ENCODE results near the gene MSANTD3. TPM values are rescaled to one million over a fixed set of nuclear protein-coding genes. Genes with fewer than 3 reads are reported as not detected.

The MSANTD3 gene
- total RNA-seq, 1 experiment from 2014 or later, result 30.2 TPM

GRCh38 chr9:100406962-100407361, 20.0 kb upstream of the MSANTD3 start:
- Mint-ChIP-seq H3K9me3 (peaks cover 29% of the 10 kb centered on the region), H3K27ac (no peak overlapping the region), H3K4me1 (peaks cover 10% of the 10 kb centered on the region), H3K36me3 (peaks cover 12% of the 10 kb centered on the region), H3K27me3 (ENCODE audit: low read depth) (peaks cover 7% of the 10 kb centered on the region), H3K4me3 (no peak overlapping the region)
- no peak for TF ChIP-seq ZSCAN18 (CRISPR knock-in tag; IDR thresholded peaks at IDR 0.05)
- TF ChIP-seq USF2 (CRISPR knock-in tag; IDR thresholded peaks at IDR 0.05), result no peak
- no peak for TF ChIP-seq ERG (CRISPR knock-in tag; IDR thresholded peaks at IDR 0.05)
- TF ChIP-seq ZNF671 (CRISPR knock-in tag; IDR thresholded peaks at IDR 0.05), result no peak
- no peak for TF ChIP-seq AR (CRISPR knock-in tag; IDR thresholded peaks at IDR 0.05)
- TF ChIP-seq CREM (CRISPR knock-in tag; IDR thresholded peaks at IDR 0.05), result no peak
- no peak for TF ChIP-seq ZNF532 (CRISPR knock-in tag; IDR thresholded peaks at IDR 0.05; ENCODE audit: borderline replicate concordance)
- no peak for TF ChIP-seq CTCF (IDR thresholded peaks at IDR 0.05)
- TF ChIP-seq TP53 (CRISPR knock-in tag; IDR thresholded peaks at IDR 0.05), result no peak
- TF ChIP-seq ATF1 (CRISPR knock-in tag; IDR thresholded peaks at IDR 0.05), result no peak
- TF ChIP-seq TCF7 (CRISPR knock-in tag; IDR thresholded peaks at IDR 0.05; ENCODE audit: low read depth), result no peak
- no peak for TF ChIP-seq OVOL2 (CRISPR knock-in tag; IDR thresholded peaks at IDR 0.05; ENCODE audit: borderline replicate concordance)
- TF ChIP-seq PRRX2 (CRISPR knock-in tag; IDR thresholded peaks at IDR 0.05), result no peak
- no peak for TF ChIP-seq JUN (CRISPR knock-in tag; IDR thresholded peaks at IDR 0.05)
- no peak for TF ChIP-seq FOXP4 (CRISPR knock-in tag; IDR thresholded peaks at IDR 0.05)
- no peak for TF ChIP-seq ETV6 (CRISPR knock-in tag; IDR thresholded peaks at IDR 0.05)
- no peak for ATAC-seq
- DNase-seq (ENCODE audit: low spot score), result no peak
- POLR2A ChIA-PET, result interaction anchor here (0.6 kb wide), 1 partner anchor 41 kb away, joined by 3 read pairs; no protein-coding TSS in a partner anchor
- CTCF ChIA-PET, result interaction anchor here (1.0 kb wide), 1 partner anchor 82 kb away, joined by 3 read pairs; no protein-coding TSS in a partner anchor
